Smooth muscle cell of the brain vasculature (primary cell): Measurements from ENCODE around the gene CFTR.

Source experiments
- DNase-seq: peaks from one replicate; pipeline ENCODE4 v3.0.0-alpha.2; 2012; ENCODE audit warnings: low read depth, low spot score

The CFTR gene

GRCh38 chr7:117587931-117588330 lies 108.1 kb downstream of the CFTR start:
- DNase-seq: no peak

- DNase-seq: no peak
Observed at GRCh38 chr7:117588352-117588794, 108.5 kb downstream of the CFTR start.

DNA sequence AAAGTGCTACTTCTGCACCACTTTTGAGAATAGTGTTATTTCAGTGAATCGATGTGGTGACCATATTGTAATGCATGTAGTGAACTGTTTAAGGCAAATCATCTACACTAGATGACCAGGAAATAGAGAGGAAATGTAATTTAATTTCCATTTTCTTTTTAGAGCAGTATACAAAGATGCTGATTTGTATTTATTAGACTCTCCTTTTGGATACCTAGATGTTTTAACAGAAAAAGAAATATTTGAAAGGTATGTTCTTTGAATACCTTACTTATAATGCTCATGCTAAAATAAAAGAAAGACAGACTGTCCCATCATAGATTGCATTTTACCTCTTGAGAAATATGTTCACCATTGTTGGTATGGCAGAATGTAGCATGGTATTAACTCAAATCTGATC lies 110.4 kb downstream of the CFTR start:
- no peak for DNase-seq

DNA sequence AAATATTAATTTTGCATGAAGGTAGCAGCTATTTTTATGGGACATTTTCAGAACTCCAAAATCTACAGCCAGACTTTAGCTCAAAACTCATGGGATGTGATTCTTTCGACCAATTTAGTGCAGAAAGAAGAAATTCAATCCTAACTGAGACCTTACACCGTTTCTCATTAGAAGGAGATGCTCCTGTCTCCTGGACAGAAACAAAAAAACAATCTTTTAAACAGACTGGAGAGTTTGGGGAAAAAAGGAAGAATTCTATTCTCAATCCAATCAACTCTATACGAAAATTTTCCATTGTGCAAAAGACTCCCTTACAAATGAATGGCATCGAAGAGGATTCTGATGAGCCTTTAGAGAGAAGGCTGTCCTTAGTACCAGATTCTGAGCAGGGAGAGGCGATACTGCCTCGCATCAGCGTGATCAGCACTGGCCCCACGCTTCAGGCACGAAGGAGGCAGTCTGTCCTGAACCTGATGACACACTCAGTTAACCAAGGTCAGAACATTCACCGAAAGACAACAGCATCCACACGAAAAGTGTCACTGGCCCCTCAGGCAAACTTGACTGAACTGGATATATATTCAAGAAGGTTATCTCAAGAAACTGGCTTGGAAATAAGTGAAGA lies 112.3 kb downstream of the CFTR start:
- DNase-seq: no peak

GRCh38 chr7:117596134-117596533 lies 116.3 kb downstream of the CFTR start:
- DNase-seq: no peak

GRCh38 chr7:117597755-117598154 lies 117.9 kb downstream of the CFTR start:
- DNase-seq: no peak

DNA sequence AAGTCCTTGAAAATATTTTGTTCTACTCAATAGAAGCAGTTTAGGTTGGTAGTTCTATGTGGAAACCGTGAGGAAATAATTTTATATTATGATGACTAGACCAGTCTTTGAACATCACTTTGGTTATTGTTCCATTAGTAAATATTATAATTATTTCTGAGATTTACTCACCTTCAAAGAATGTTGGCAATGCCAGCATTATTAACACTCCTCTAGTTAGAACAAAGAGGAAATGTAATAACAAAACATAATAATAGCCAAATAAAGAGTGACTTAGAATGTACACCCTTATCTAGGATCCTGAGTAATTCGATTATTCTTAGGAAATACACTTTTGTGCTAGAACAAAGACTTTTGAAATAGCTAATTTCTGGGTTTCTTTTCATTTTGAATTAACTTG lies 121.1 kb downstream of the CFTR start:
- DNase-seq: no peak

GRCh38 chr7:117603627-117604026 lies 123.8 kb downstream of the CFTR start:
- no peak for DNase-seq

GRCh38 chr7:117605712-117606111 lies 125.9 kb downstream of the CFTR start:
- DNase-seq: no peak

GRCh38 chr7:117606132-117606531 lies 126.3 kb downstream of the CFTR start:
- no peak for DNase-seq

DNA sequence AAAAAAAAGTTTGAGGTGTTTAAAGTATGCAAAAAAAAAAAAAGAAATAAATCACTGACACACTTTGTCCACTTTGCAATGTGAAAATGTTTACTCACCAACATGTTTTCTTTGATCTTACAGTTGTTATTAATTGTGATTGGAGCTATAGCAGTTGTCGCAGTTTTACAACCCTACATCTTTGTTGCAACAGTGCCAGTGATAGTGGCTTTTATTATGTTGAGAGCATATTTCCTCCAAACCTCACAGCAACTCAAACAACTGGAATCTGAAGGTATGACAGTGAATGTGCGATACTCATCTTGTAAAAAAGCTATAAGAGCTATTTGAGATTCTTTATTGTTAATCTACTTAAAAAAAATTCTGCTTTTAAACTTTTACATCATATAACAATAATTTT lies 130.6 kb downstream of the CFTR start:
- DNase-seq: no peak

DNA sequence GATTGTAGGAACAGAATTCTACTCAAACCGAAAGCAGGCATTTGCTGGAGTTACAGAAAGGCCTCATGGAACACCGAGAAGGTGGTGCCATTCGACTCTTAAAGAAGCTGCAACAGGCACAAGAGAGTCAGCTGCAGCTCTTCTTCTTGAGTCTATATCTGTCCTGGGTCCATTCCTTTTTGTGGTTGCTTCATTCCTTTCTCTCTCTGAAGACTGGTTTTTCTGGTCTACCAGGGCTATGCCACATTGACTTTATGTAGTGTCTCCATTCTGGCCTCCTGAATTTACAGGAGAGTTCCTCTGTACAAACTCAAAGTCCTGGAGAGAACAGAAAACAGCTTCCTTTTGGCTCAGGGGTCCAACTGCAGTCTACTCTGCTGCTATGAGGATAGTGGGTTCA lies 132.8 kb downstream of the CFTR start:
- DNase-seq: no peak

DNA sequence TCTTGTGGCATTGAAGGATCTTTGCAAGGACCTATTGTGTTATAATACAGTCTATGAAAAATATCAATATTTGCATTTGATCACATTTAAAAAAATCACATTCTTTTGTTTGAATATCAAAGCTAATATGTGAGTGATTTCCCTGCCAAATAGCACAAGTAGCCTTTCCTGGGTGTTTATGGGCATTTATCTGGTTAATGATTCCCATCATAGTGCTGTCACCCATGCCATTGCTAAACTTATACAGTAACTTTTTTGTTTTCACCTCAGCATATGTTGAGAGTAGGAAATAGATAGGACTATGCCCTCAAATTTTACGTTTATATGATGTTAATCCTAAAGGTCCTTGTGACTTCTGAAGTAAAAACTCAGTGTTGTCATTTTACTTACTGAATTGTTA lies 136.9 kb downstream of the CFTR start:
- no peak for DNase-seq

DNA sequence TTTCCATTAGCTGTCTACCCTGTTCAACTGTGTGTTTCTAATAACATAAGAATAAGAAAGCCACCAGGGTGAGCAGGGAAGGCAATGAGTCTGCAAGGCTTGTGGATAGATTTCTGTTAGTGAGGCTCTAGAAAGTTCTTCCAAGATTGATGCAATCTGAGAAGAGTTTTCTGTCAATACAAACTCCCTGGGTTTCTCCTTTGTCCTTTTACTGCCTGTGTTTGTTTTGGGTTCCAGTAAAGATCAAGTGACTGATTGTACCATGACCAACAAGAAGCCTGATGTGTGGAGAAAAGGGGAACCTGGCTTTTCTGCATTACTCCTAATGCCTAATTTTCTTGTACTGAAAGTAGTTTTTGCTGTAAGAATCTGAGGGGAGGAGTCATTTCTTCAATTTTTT lies 139.9 kb downstream of the CFTR start:
- no peak for DNase-seq

GRCh38 chr7:117621075-117621618 lies 141.3 kb downstream of the CFTR start:
- DNase-seq: no peak

- no peak for DNase-seq
Observed at GRCh38 chr7:117623606-117624005, 143.8 kb downstream of the CFTR start.

DNA sequence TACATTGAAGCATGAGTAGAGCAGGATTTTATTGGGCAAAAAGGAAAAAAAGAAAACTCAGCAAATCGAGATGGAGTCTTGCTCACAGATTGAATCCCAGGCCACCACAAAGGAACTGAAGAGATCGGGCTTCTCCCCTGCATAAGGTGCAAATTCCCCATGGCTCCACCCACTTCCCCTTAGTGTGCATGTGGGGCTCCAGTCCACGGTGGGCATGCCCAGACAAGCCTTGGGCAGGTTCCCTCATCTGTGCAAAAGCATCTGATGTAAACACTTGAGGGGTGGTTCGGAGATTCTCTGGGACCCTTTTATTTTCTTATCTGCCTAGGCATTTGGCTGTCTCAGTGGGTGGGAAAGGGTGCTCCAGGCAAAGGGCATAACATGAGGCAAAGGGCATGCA lies 150.7 kb downstream of the CFTR start:
- no peak for DNase-seq

GRCh38 chr7:117630907-117631564 lies 151.2 kb downstream of the CFTR start:
- no peak for DNase-seq

DNA sequence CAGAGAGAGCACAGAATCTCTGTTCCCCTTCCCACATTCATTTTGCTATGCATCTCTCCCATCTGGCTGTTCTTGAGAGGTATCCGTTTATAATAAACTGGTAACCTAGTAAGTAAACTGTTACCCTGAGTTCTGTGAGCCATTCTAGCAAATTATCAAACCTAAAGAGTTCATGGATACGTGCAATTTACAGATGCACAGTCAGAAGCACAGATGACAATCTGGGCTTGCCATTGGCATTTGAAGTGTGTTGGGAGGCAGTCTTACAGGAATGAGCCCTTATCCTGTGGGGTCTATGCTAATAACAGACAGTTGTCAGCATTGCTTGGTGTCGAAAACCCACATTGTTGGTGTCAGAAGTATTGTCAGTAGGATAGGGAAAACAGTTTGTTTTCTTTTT lies 151.8 kb downstream of the CFTR start:
- no peak for DNase-seq

DNA sequence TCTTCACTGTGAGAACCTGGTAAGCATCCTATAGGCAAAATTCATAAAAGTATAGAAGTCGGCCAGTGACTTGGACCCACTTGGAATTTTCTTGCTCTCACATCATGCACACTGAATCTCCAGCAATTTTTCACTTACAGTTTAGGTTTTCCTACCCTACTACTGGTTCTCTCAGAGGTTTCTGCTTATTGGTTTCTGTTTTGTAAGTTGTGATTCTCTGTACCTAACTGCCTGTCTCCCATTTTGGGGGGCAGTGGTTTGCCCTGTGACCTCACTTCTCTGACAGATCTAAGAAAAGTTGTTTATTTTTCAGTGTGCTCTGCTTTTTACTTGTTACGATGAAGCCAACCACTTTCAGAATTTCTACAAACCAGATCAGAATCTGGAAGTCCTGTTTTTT lies 158.1 kb downstream of the CFTR start:
- no peak for DNase-seq

DNA sequence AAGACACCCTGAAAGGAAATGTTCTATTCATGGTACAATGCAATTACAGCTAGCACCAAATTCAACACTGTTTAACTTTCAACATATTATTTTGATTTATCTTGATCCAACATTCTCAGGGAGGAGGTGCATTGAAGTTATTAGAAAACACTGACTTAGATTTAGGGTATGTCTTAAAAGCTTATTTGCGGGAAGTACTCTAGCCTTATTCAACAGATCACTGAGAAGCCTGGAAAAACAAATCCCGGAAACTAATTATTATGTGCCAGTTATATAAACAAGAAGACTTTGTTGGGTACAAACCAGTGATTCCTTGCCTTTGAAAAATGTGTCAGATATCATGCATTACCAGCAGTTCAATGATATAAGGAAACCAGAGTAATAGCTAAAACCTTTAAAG lies 160.1 kb downstream of the CFTR start:
- DNase-seq: no peak

- no peak for DNase-seq
Observed at GRCh38 chr7:117640465-117640864, 160.6 kb downstream of the CFTR start.

DNA sequence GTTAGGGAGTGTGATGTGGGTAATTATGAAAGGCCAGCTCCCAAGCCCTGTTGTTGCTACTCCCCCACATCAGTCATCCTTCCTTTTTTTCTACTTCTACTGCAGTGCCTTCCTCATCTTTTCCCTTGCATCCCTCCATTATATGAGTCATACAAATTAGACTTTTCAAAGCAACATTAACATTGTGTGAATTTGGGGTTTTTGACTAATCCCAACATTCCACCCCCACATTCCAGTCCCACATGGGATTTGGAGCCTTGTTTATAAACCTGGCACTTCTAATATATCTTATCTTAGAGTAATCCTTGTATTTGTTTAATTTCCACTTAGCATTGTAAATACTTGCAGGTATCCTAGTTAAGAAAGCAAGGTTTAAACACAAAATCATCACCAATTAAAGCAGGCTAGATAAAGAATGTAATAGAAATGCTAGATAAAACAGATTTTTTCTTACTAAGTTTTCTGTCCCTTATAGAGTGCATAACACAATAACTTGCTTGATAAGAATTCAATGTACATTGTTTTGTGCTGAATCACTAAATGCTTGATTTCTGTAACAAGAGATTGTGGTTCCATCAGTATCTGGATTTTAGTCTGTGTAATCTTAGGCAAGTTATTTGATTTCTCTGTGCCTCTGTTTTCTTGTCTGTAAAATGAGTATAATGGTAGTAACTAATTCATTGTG lies 165.8 kb downstream of the CFTR start:
- no peak for DNase-seq
